Activated T-cell treated with anti-CD3 and anti-CD28 coated beads, Interleukin-2, amount 50 U/mL, for 24 hours (primary cell): Measurements from ENCODE around the gene MYO19.
"Not testable (repeated sequence)": the region's sequence is repeated elsewhere in the genome, so short reads cannot be mapped to it uniquely, and the experiment has no call there.

Source experiments
- DNase-seq: peaks from one replicate; pipeline ENCODE4 v3.0.0-alpha.2; 2020
- H3K27ac Mint-ChIP-seq: 2 replicates; pipeline ENCODE4 v1.8.0; 2020; ENCODE audit warnings: mild to moderate bottlenecking, mixed read lengths
- H3K27me3 Mint-ChIP-seq: 2 replicates; pipeline ENCODE4 v1.8.0; 2020; ENCODE audit warnings: mixed read lengths
- H3K36me3 Mint-ChIP-seq: 2 replicates; pipeline ENCODE4 v1.8.0; 2020; ENCODE audit warnings: low read depth, mixed read lengths
- H3K4me1 Mint-ChIP-seq: 2 replicates; pipeline ENCODE4 v1.8.0; 2020; ENCODE audit warnings: low read depth, mixed read lengths
- H3K4me3 Mint-ChIP-seq: 2 replicates; pipeline ENCODE4 v1.8.0; 2020; ENCODE audit warnings: mild to moderate bottlenecking, moderate library complexity, mixed read lengths
- H3K9me3 Mint-ChIP-seq: 2 replicates; pipeline ENCODE4 v1.8.0; 2020; ENCODE audit warnings: mixed read lengths

MYO19 gene

DNA sequence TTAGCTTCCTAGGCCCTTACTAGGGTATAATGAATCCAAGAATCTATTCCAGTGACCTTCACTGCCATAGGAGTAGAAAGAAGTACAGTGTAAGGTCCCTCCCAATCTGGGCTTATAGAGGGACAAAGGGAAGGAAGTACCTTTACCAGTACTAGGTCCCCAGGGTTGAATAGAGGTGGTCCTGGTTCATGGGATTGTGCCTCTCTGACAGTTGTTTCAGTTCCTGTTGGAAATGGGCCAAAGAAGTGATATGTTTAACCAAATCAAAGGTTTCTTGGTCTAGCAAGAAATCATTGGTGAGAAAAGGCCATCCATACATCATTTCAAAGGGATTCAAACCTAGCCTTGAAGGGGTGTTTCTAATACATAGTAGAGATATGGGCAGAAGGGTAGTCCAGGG lies 64.2 kb downstream of the MYO19 start:
- Mint-ChIP-seq H3K36me3 (no peaks in the 10 kb centered on the region), H3K27ac (no peak overlapping the region), H3K9me3 (no peaks in the 10 kb centered on the region), H3K4me1 (no peaks in the 10 kb centered on the region), H3K4me3 (no peak overlapping the region), H3K27me3 (peaks cover 45% of the 10 kb centered on the region)
- no peak for DNase-seq

DNA sequence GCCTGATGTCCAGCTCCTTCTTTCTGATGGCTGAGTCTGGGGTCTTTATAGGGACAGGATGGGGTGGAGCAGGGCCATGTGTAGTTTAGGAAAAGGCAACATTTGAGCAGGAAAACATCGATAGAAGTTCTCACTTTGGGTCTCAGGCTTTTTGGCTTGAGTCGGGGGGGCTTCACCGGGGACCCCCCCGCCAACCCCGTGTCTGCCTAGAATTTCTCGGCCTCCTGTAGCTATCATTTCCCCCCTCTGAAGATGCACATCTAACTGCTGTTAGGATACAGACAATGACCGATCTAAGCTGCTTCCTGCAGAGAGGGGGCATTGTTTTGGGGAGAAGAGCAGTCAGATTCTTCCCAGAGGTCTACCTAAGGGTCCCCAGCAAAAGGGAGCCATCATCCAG lies 64.9 kb downstream of the MYO19 start:
- Mint-ChIP-seq H3K4me1 (no peaks in the 10 kb centered on the region), H3K27ac (no peak overlapping the region), H3K36me3 (no peaks in the 10 kb centered on the region), H3K4me3 (no peak overlapping the region), H3K9me3 (no peaks in the 10 kb centered on the region), H3K27me3 (peaks cover 53% of the 10 kb centered on the region)
- DNase-seq = no peak

DNA sequence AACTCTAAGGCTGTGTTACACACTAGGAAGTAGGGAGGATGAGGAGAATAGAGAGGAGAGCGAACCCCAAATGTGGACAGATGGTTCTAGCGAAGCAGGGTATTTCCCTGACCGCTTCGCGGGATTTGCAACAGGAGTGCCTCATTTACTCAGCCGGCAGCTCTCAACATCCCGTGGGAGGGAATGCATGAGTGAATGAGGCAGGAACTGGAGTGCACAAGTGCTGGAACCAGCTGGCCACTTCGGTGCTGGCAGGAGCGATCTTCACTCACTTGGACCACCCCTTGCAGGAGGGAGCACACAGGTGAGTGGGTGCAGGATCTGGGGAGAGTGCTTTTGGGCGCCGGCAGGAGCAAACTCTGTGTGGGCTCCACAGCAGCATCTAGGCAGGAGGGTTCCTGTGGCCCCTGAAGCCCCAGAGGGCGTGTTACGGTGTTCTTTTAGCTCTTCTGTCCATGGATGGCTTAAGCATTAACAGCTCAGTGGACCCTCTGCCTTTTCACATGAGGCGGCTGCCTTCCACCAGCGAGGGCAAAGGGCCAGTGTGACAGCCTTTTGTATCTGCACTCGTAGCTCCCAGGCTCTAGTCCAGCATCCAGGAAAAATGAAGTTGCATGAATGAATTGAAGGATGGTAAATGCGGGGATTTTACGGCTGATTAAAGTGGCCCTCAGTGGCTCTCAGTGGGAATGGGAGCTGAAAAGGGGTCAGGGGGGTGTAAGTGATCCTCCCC lies 65.6 kb downstream of the MYO19 start:
- Mint-ChIP-seq H3K9me3 (no peaks in the 10 kb centered on the region), H3K4me3 (no peak overlapping the region), H3K36me3 (no peaks in the 10 kb centered on the region), H3K27ac (no peak overlapping the region), H3K27me3 (peaks cover 58% of the 10 kb centered on the region), H3K4me1 (no peaks in the 10 kb centered on the region)
- no peak for DNase-seq

DNA sequence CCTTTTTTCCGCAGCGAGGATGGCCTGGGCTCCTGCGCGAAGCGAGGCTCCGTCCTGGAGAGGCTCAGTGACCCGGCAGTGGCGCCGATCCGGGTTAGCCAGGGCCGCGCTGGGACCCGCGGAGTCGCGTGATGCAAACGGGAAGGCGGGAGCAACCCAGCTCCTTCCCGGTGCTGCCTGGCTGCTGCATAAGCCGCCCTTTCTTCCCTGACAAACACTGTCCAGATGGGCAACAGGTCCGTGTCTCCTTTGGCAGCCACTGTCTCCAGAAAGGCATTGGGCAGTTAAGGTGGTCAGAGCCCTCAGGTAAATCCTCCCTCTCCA lies 69.9 kb downstream of the MYO19 start:
- H3K4me3 Mint-ChIP-seq = no peak overlapping the region
- DNase-seq = no peak
- no peaks in the 10 kb centered on the region for H3K4me1 Mint-ChIP-seq
- no peak overlapping the region for H3K27ac Mint-ChIP-seq
- H3K9me3 Mint-ChIP-seq = no peaks in the 10 kb centered on the region
- no peaks in the 10 kb centered on the region for H3K36me3 Mint-ChIP-seq
- peaks cover 78% of the 10 kb centered on the region for H3K27me3 Mint-ChIP-seq

DNA sequence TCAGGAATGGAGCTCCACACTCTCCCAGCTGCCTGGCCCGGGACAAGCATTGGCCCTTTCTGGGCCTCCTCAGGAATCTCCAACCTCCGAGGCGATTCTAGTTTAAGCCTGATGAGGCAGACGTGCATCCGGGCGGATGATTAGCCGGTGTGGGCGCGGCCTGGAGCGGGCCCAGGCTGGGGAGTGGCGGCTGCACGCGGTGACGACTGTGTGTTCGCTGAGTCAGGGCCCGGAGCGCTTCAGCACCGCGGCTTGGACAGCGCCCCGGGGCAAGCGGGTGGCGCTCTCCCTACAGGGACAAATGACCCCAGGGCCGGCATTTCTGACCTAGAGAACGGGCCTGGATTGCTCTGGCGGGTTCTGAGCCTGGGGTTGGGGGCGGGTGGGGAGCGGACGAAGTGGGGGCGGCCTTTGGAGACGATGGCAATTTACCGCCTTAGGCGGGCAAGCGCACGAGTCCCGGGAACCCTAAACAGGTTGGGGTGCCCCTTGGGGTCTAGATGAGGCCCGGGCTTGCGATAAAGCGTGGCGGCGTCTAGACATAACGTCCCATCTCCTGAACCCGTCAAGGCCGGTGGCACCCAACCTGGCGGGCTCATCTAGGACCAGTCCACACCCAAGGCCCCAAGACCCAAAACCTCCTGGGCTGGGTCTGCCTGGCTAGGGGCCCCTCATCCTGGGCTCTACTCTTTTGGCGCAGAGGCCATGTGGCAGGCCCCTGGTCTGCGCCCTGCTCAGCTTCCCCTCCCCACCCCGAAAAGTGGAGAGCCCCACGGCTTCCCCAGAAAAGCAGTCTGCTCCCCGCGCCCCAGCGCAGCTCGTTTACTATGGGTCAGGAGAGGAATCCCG lies 70.5 kb downstream of the MYO19 start:
- Mint-ChIP-seq H3K4me3 (no peak overlapping the region), H3K27me3 (peaks cover 72% of the 10 kb centered on the region), H3K4me1 (no peaks in the 10 kb centered on the region)

DNA sequence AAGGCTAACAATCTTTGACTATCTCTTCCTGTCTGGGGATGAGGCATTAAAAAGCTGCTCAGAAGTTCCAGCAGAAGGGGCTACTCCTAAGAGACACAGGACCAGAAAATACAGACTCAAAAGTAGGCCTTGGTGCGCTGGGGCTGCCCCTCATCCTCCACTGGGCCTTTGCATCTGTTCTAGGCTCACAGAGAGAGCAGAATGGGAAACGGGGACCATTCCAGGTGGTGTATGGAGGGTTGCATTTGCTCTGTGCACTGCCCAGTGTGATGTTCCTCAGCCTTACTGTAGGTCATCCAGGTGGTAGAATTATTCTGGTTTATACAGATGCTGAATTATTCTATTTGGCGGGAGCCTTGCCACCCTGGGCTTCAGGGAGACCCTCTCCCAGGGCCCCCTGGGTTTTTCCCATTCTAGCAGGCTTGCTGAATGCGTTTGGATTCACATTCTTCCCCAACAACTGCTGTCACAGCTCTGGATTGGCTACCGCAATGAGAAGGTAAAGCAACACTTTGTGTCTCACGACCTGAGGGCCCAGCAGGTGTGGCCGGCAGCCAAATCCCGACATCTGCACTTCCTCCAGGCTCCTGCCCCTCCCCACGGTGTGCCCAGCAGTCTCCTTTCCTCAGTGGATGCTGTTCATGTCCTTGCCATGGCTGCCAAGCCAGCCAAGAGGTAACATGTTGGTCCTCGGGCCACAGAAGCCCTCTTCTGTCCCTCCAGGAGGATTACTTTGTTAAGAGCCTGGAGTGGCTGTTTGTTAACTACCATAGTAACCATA lies 73.1 kb downstream of the MYO19 start:
- Mint-ChIP-seq H3K4me3 (no peak overlapping the region), H3K27ac (no peak overlapping the region), H3K36me3 (no peaks in the 10 kb centered on the region), H3K4me1 (no peaks in the 10 kb centered on the region), H3K9me3 (no peaks in the 10 kb centered on the region), H3K27me3 (peaks cover 55% of the 10 kb centered on the region)
- DNase-seq = no peak

More for the DNA sequence above, 70.5 kb downstream of the MYO19 start:
- no peak overlapping the region for H3K27ac Mint-ChIP-seq
- peak; percentile 67 for DNase-seq
- no peaks in the 10 kb centered on the region for H3K9me3 Mint-ChIP-seq
- no peaks in the 10 kb centered on the region for H3K36me3 Mint-ChIP-seq

DNA sequence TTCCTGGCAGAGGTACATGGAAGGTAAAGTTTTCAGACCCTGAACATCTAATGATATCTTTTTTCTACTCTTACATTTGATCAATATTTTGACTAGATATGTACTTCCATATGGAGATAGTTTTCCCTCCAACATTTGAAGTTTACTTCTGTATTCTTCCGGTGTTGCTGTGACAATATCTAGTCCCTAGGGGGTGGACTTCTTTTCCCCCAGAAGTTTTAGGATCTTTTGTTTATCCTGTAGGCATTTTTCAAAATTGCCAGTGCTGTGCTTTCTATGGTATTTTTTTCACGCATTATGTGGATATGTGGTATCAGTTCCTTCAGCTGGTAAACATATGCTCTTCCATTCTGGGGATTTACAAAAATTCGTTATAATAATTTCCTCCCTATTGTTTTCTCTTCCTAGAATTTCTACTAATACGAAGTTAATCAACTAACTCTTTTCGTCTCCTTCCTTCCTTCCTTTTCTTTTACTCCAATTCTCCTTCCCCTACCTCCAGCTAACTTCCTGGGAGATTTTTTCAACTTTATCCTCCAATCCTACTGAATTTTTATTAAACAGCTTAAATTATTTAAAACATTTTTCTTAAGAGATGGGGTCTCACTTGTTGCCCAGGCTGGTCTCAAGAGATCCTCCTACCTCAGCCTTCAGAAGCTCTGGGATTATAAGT lies 74.3 kb downstream of the MYO19 start:
- Mint-ChIP-seq H3K27ac (no peak overlapping the region), H3K4me3 (no peak overlapping the region), H3K4me1 (no peaks in the 10 kb centered on the region), H3K9me3 (no peaks in the 10 kb centered on the region), H3K36me3 (no peaks in the 10 kb centered on the region), H3K27me3 (peaks cover 47% of the 10 kb centered on the region)
- DNase-seq = no peak

DNA sequence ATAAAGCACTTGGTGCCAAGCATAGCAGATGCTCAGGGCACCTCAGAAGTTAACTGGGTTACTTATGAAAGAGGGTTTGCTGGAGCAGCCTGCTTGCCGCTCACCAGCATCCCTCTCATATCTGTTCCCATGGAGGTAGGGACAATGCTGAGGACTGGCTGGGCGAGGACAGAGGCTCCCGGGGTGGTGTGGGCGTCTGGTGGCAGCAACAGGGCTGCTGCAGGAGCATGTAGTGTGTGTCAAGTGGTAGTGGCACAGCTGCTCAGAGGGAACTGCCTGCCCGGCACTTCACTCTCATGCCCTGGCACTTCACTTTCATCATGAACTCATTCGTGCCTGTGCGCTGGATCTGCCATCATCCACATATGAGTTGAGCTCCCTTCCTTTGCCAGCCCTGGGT lies 75.1 kb downstream of the MYO19 start:
- peaks cover 39% of the 10 kb centered on the region for H3K27me3 Mint-ChIP-seq
- H3K4me1 Mint-ChIP-seq = no peaks in the 10 kb centered on the region

DNA sequence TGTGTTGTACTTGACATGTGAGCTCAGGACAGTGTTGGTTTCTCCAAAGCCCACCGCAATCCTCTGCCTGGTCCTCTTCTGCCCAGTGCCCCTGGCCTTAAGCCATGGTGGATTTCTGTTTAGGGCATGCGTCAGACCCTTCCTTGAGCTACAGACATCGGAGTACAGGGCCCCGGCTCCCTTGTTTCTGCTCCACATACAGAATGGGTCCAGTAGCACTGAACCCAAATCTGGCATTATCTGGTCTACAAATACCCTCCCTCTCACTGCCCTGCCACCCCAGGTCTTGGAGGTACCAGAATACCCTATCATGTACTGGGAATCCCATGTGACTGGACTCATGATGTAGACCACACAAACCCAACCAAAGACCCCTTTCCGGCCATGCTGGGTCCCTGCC lies 75.6 kb downstream of the MYO19 start:
- Mint-ChIP-seq H3K4me1 (no peaks in the 10 kb centered on the region), H3K27me3 (peaks cover 35% of the 10 kb centered on the region), H3K4me3 (no peak overlapping the region), H3K9me3 (no peaks in the 10 kb centered on the region), H3K36me3 (no peaks in the 10 kb centered on the region), H3K27ac (no peak overlapping the region)
- no peak for DNase-seq

More for the DNA sequence above, 75.1 kb downstream of the MYO19 start:
- Mint-ChIP-seq H3K36me3 (no peaks in the 10 kb centered on the region), H3K9me3 (no peaks in the 10 kb centered on the region), H3K27ac (no peak overlapping the region), H3K4me3 (no peak overlapping the region)
- no peak for DNase-seq

DNA sequence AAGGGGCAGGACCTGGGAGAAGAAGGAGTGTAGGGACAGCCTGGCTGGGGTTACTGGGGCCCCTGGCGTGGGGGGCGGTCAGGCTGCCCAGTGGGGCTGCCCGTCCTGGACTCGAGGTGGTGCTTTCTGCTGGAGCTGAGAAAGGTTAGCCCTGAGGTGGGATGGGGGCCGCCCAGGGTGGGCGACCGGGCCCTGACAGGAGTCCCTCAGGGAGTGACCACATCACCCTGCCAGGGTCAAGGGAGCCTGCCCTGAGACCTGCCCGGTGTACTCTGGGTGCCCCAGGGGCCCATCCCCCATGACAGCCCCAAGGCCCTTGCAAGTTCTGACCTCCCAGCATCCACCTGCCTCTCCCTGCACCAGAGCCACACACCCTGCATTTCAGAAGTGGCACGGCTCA lies 77.0 kb downstream of the MYO19 start:
- H3K27me3 Mint-ChIP-seq = peaks cover 22% of the 10 kb centered on the region
- H3K27ac Mint-ChIP-seq, H3K4me3 Mint-ChIP-seq, H3K4me1 Mint-ChIP-seq, H3K36me3 Mint-ChIP-seq, H3K9me3 Mint-ChIP-seq, DNase-seq: not testable (repeated sequence)

DNA sequence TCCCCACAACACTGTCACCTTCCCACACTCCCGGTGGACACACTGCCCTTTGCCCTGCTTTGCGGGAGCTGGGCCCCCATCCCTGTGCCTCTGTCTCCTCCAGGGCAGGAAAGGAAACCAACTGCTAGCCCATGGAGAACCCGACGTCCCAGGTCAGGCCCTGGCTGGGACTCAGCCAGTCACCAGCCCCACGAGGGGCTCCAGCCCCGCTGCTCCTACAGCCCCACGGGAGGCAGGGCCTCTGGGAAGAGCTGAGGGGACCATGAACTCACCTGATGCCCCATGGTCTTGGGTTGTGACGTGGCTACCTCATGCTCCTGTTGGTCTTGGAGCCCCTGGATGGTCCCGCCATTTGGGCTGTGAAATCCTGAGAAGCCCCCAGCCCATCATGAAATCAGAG lies 81.8 kb downstream of the MYO19 start:
- H3K27me3 Mint-ChIP-seq, H3K4me1 Mint-ChIP-seq, H3K9me3 Mint-ChIP-seq, H3K4me3 Mint-ChIP-seq, H3K27ac Mint-ChIP-seq, DNase-seq, H3K36me3 Mint-ChIP-seq: not testable (repeated sequence)

DNA sequence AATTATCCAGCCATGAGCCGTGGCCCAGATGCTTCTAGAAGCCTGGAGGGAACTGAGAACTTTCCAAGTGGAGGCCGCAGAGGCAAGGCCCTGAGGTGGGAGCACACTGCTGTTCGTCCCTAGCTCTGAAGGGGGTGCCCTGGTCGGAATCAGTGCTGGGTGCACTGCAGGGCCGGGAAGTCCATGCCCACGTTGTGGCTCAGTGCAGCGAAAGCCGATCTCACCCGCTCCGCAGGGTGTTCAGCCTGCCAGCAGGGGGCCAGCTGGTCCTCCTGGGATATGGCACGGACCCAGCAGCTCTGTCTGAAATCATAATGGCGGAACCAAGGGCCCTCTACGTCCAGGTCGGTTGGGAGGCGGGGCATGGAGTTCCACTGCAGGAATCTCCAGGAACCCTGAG lies 84.7 kb downstream of the MYO19 start:
- H3K27me3 Mint-ChIP-seq, H3K4me1 Mint-ChIP-seq, H3K9me3 Mint-ChIP-seq, DNase-seq, H3K27ac Mint-ChIP-seq, H3K4me3 Mint-ChIP-seq, H3K36me3 Mint-ChIP-seq: not testable (repeated sequence)
